Superior temporal gyrus (tissue), 1 donor: ENCODE results near the gene PHLDB3.
A peak's percentile ranks its signal among the peaks of the same experiment; 100 is the strongest.

Source experiments
- DNase-seq: peaks from one replicate; pipeline ENCODE4 v3.0.0-alpha.2; 2016; ENCODE audit errors: extremely low spot score

PHLDB3 gene

DNA sequence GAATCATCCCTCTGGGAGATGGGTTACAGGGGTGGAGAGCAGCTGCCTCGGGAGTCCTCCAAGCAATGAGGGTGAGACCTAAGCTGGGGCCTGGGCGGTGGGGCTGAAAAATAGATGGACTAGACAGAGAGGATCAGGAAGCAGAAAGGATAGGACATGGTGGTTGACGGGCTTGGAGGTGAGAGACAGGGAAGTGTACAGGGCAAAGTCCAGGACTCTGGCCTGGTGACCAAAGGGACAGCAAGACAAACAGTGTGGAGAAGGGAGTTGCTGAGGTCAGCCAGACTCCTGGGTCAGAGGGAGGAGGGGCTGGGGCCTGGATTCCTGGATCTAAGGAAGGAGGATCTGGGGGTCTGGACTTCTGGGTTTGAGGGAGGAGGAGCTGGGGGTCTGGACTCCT is 5.5 kb downstream of the PHLDB3 start:
- DNase-seq: no peak

DNA sequence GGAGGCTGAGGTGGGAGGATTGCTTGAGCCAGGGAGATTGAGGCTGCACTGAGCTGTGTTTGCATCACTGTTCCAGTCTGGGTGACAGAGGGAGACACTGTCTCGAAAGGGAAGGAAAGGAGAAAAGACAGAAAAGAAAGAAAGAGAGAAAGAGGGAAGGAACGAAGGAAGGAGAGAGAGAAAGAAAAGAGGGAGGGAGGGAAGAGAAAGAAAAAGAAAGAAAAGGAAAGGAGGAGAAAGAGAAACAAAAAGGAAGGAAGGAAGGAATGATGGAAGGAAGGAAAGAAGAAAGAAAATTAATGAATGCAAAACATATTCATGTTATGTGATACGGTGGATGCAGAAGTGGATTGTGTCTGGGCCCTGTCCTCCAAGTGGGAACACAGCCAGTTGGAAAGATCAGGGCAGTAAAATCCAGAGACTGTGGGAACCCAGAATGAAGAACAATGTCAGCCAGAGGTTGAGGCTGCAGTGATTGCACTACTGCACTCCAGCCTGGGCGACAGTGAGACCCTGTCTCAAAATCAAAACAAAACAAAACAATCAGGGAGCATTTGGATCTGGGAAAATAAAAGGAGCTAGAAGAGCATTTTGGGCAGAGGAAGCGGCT is 6.2 kb downstream of the PHLDB3 start:
- no peak for DNase-seq

GRCh38 chr19:43496960-43497359 is 7.6 kb downstream of the PHLDB3 start:
- no peak for DNase-seq

DNA sequence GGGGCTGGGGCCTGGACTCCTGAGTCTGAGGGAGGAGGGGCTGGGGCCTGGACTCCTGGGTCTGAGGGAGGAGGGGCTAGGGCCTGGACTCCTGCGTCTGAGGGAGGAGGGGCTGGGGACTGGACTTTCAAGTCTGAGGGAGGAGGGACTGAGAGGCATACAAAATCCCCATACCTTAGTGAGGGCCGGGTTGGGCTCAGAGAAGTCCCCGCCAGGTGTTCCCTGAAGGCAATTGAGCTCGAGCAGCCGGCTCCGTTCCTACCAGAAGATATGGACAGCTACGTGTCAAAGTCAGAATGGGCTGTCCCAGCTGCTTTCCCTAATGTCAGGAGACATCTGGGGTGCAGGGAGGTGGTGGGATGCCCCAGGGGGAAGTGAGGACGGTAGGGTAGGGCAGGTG is 9.5 kb downstream of the PHLDB3 start:
- no peak for DNase-seq

GRCh38 chr19:43490759-43491158 is 13.8 kb downstream of the PHLDB3 start:
- DNase-seq: no peak

- no peak for DNase-seq
Measured at GRCh38 chr19:43489979-43490599, 14.5 kb downstream of the PHLDB3 start.

- no peak for DNase-seq
Measured at GRCh38 chr19:43489310-43489709, 15.2 kb downstream of the PHLDB3 start.

DNA sequence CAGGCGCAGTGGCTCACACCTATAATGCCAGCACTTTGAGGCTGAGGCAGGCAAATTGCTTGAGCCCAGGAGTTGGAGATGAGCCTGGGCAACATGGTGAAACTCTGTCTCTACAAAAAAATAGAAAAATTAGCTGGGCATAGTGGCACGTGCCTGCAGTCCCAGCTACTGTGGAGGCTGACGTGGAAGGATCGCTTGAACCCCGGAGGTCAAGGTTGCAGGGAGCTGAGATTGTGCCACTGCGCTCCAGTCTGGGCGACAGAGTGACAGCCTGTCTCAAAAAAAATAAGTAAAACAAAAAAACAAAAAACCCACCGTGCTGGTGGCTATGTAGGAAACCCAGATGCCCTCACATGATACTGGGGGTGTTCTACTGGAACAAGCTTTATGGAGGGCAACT is 16.4 kb downstream of the PHLDB3 start:
- DNase-seq: no peak

DNA sequence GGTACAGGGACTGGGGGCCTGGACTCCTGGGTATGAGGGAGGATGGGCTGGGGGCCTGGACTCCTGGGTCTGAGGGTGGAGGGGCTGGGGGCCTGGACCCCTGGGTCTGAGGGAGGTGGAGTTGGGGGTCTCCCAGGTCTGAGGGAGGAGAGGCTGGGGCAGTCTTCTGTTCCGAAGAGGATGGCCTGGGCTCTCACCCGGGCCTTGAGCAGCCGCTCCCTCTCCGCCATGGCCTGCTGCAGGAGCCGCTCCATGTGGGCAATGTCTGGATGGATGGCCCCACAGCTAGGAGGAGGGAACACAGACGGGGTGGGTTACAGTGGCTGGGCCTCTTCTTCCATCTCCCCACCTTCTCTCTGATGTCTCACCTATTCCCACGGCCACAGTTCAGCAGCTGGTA is 18.1 kb downstream of the PHLDB3 start:
- no peak for DNase-seq

DNA sequence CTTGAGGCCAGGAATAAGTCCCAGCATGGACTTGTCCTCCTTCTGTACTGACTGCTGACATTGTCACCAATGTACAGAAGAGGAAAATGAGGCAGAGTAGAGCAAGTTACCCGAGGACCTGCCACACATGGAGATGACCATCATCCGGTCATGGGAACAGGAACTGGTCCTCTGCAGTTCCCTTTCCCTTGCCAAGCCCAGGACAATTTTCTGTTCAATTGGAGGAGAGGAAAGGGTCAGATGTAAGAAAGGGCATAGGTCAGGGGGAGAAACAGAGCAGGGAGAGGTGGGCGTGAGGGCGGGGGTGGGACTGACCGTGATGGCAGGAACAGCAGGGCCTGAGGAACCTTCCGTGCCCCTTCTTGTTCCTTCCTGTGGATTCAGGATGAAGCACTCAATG is 18.6 kb downstream of the PHLDB3 start:
- DNase-seq: no peak

DNA sequence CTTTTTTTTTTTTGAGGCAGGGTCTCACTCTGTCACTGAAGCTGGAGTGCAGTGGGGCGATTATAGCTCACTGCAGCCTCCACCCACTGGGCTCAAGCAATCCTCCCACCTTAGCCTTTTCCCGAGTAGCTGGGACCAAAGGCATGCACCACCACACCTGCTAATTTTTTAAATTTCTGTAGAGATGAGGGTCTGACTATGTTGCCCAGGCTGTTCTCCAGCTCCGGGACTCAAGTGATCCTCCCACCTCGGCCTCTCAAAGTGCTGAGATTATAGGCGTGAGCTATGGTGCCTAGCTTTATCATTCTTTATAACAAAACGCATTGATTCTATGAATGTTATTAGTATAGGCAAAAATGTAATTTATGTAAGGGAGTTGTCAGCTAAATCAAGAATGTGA is 21.3 kb downstream of the PHLDB3 start:
- no peak for DNase-seq

DNA sequence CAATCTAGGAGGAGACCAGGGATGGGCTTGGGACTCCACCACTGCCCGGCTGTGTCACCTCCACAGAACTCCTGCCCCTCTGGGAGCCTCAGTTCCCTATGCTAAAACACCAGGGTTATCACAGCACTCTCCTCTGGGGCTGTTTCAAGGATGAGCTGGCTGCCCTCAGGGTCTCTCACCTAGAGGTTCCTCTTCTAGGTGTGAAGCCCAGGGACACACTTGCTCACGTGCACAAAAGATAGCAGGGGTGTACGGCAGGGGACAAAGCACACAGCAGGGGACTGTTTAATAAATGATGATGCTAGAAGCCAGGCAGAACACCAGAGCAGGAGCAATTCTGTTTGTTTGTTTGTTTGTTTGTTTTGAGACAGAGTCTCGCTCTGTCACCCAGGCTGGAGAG is 22.4 kb downstream of the PHLDB3 start:
- no peak for DNase-seq

GRCh38 chr19:43481701-43482100 is 22.8 kb downstream of the PHLDB3 start:
- DNase-seq: no peak

GRCh38 chr19:43480574-43480973 is 24.0 kb downstream of the PHLDB3 start:
- DNase-seq: no peak

- DNase-seq: no peak
Measured at GRCh38 chr19:43479961-43480561, 24.5 kb downstream of the PHLDB3 start.

GRCh38 chr19:43479226-43479625 is 25.3 kb downstream of the PHLDB3 start:
- no peak for DNase-seq

GRCh38 chr19:43478323-43478722 is 26.2 kb downstream of the PHLDB3 start:
- no peak for DNase-seq

GRCh38 chr19:43476606-43477005 is 27.9 kb downstream of the PHLDB3 start:
- DNase-seq: no peak

DNA sequence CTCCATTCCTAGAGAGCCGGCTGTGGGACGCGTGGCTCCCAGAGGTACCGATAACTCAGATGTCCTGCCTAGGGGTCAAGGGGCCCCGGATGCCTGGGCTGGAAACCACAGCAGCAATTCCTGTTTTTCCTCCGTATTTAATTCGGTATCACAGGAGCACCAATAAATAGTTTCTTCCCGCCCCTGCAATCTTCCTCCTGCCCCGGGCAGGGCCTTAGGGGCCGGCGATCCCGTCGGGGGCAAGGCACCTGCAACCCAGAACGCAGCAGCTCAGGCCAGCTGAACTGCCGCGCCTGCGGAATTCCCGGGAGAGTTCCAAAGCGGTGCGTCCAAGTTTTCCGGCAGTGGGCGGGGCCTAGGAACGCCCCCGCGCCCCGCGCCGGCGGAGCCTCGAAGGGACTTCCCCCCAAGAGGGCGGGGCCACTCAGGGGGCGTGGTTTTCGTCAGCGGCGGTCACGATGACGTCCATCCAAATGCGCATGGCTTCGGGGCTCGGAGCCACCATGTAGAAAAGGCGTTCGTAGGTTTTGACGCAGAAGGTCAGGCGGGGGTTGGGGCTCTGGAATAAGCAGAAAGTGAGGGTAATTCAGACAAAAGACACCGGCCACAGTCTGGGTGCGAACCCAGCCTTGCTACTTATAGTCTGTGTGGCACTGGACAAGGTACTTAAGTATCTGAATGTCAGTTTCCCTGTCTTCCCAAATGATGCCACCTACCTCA is 29.4 kb downstream of the PHLDB3 start:
- DNase-seq: peak; percentile 90

GRCh38 chr19:43474487-43474886 is 30.1 kb downstream of the PHLDB3 start:
- DNase-seq: no peak

DNA sequence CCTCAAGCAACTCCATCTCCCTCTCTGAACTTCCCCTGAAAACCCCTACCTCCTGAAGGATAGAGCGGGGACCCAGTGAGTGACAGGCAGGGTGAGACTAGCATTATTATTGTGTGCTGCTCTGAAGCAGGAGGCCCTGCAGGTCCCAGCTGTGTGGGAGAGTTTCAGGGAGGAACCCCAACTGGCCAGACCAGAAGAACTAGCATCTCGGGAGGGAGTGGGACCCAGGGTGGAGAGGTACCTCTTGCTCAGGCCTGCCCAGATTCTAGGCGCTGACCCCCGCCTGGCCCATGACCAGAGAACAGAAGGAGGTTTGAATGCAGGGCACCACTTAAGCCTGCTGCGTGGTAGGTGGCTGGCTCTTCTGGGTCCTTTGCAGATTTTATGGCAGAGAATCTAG is 33.5 kb downstream of the PHLDB3 start:
- no peak for DNase-seq

- DNase-seq: no peak
Measured at GRCh38 chr19:43470288-43470687, 34.3 kb downstream of the PHLDB3 start.

- no peak for DNase-seq
Measured at GRCh38 chr19:43469160-43469480, 35.4 kb downstream of the PHLDB3 start.
